GM20431 (cell line): Measurements from ENCODE around the gene RUNX3.

Experiments
- in situ Hi-C: fragments of 300-500 bp; cut with MseI, MboI; formaldehyde crosslinking; loops from one replicate; pipeline ENCODE4 v1.15.0; 2020; ENCODE audit warnings: low sequenced_read_pairs; ENCODE audit not compliant: unreplicated experiment

RUNX3 gene

DNA sequence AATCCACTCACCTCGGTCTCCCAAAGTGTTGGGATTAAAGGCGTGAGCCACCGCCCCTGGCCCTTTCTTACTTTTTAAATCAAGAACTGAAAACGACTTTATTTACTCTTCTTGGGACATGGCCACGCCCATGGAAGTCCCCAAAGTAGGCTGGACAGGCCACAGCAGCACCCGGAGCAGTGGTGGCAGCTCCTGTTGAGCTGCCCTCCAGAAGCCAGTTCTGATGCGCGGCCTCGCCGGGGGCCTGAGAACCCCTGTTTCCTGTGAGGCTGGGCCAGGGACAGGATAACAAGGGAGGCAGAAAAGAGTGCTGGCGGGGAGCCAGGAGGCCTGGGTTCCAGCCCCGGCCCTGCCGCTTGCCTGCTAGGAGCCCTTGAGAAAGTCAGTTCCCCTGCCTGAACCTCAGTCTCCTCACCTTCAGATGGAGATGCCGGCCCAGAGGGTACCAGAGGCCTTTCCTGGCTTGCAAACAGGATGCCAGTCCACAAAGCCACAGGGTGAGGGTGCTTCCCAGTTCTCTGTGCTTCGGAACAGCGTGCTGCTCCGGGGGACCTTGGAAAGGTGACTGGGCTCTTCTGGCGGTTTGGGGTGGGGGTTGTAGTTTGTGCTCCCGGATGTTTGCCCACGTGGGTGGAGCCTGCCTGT is 59.4 kb downstream of the RUNX3 start:
- in situ Hi-C loops: loop anchor here (25.0 kb wide), 1 partner anchor 342 kb away; no protein-coding TSS in a partner anchor

DNA sequence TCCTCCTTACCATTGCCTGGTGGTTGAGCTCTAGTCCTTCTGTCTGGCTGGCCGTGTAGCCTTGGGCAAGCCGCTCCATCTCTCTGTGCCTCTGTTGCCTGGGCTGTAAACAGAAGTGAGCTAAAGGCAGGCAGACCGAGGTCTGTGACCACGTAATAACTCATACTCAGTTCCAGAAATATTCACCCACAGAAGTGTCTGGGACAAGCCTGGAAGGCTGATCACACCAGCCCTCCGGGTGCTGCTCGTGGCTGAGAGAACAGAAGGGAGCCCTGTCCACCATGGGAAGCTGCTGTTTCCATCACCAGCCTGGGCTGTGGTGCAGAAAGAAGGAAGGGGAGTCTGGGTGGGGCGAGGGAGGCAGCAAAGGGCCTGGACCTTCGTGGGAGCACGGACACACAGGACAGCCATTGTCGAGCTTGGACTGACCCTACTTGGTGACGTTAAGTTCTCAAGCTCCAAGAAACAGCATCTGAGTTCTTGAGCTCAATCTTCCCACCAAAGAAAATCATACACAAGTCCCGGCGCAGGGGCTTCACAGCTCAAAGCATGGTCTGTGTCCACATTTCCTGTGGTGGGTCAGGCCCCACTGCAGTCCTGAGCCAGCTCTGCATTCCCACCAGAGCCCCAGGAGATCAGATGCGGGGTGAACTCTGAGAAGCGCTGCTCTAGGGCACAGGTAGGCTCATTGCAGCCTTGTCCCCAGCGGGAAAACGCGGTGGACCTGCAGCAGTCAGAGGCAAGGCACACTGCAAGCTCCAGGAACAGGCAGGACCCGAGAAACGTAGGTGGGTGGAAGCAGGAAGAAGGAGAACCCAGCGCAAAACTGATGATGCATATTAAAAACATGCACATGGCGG is 61.8 kb downstream of the RUNX3 start:
- in situ Hi-C loops: loop anchor here (25.0 kb wide), 1 partner anchor 344 kb away; no protein-coding TSS in a partner anchor

DNA sequence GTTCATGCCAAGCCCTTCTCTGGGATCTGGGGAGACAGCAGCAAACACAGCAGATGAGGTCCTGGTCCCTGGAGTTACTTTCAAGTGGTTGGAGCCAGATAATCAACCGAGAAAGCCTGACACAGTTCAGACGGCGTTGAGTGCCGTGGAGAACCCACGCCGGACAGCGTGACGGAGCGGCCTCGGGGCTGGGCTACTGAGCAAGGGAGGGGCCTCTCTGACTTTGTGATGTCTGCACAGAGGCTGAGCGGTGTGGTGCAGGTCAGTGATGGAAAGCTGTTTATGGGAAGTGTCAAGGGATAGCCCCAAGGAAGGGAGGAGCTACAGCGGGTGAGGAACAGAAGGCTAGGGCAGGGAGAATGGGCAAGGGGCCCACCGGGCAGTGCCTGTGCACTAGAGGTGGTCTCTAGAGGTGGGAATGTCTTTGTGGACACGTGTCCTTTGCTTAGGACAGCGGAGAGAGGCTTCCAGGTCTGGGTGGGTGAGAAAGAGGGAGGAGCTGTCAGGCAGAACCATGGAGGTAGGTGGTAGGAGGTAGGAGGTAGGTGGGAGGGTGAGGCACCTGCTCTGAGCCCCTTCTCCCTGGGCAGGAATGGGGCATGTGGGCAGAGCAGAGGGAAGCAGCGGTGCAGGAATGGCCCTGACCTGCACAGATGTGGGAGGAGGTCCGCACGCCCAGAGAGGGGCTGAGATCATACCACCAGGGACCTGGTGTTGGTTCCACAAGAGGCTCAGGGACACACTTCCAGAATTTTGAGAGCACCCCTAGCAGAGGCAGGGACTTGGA is 62.8 kb downstream of the RUNX3 start:
- in situ Hi-C loops: loop anchor here (25.0 kb wide), 1 partner anchor 345 kb away; no protein-coding TSS in a partner anchor

DNA sequence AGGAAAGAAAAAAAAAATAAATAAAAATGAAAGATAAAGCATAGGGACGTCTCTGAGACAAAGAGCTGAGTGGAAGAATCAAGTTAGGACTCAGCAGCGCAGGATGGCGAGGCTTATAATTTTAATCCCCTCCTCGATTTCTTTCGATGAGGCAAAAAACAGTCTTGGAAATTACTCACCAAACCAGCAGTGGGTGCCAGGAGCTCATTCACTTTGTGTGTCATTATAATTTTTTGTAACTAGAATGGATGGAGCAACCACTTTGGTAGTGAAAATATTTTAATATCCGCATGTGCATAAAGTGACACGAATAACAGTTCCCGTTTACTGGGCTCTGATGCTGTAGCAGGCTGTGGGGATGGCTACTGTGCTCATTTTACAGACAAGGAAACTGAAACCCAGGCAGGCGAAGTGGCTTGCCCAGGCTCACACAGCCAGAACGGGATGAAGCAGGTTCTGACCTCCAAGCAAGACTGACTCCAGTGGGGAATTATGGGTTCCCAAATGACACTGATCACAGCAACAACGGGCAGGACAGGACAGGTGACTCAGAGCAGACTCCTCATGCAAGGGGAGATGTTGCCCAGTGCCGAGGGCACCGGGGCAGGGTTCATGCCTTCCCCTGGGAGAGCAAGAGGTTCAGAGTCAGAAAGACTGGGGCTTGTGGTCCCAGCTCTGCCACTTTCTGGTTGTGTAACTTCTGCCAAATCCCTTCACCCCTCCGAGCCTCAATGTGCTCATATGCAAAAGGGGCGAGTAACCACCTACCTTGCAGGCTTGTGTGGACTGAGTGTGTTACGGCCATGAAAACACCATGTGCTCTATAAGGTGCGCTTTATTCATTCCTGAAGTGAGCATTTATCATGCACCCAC is 63.6 kb downstream of the RUNX3 start:
- in situ Hi-C loops: loop anchor here (25.0 kb wide), 1 partner anchor 346 kb away; no protein-coding TSS in a partner anchor

DNA sequence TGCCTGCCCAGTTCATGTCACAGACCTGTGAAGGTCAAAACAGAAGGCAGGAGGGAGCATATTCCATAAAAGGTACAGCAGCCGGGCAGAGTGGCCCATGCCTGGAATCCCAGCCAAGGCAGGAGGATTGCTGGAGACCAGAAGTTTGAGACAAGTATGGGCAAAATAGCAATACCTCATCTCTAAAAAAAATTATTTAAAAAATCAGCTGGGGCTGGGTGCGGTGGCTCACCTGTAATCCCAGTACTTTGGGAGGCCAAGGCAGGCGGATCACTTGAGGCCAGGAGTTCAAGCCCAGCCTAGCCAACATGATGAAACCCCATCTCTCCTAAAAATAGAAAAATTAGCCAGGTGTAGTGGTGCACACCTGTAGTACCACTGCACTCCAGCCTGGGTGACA is 64.5 kb downstream of the RUNX3 start:
- in situ Hi-C loops: loop anchor here (25.0 kb wide), 1 partner anchor 347 kb away; no protein-coding TSS in a partner anchor

DNA sequence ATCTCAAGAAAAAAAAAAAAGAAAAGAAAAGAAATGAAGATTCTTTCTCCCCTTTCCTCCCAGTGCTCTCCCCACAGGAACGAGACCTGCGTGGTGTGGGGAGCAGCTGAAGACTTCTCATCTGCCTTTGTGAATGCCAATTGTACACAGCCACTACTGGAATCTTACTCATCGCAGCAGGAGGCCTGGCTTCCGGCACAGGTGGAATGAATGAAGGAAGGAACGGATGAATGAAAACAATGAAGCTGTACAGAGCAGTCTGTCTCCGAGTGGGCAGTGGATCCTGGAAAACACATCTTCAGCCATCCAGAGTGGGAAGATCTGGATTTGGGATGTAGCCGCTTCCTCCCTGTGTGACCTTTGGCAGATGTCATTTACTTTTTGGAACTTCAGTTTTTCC is 64.9 kb downstream of the RUNX3 start:
- in situ Hi-C loops: loop anchor here (25.0 kb wide), 1 partner anchor 347 kb away; no protein-coding TSS in a partner anchor

DNA sequence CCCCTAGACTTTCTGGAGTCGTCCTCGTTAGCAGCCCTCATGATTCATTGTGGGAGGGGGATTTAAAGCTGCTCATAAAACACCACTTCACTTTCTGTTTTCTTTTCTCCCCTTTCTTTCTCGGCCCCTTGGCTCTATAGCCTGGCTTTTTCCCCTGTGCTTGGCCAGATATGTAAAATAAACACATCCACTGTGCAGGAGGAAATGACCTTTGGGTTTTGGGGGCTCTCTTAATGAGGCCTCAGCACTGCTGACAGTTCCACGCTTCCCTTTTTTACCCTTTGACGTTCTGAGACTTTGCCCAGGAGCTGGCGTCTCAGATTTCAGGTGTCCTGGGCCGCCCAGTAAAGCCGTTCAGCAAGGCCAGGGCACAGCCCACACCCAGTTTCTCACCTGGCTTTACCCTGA is 65.7 kb downstream of the RUNX3 start:
- in situ Hi-C loops: loop anchor here (25.0 kb wide), 1 partner anchor 348 kb away; no protein-coding TSS in a partner anchor

DNA sequence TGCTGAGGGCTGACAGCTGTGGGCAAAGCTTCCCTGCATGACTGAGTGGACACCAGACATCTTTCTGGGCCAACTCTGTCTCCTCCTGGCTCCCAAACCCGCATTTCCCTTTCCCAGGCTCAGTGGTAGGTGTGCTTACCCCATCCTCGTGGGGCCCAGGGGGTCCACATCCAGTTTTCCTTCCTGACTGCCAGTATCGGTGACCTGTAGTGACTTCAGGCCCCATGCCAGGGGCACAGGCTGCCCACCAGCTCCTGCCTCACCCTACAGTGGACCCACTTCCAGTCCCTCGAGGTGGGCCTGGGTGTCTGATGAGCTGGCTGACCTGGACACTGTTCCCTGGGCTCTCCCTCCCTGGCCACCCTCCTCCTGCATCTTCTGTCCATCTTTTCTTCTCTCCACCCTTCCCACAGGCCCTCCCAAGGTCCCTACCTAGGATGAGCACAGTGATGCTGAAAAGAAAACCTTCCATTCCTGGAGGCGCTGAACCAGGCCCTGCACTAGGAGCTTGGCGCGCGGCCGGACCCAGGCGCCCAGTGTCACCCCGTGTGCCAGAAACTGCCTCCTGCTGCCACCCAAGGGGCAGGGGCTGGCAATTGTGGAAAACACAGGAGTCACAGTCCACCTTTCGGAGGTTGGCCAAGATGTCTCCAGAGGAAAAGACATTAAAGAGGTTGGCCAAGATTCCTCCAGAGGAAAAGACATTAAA is 67.1 kb downstream of the RUNX3 start:
- in situ Hi-C loops: loop anchor here (25.0 kb wide), 1 partner anchor 349 kb away; no protein-coding TSS in a partner anchor

DNA sequence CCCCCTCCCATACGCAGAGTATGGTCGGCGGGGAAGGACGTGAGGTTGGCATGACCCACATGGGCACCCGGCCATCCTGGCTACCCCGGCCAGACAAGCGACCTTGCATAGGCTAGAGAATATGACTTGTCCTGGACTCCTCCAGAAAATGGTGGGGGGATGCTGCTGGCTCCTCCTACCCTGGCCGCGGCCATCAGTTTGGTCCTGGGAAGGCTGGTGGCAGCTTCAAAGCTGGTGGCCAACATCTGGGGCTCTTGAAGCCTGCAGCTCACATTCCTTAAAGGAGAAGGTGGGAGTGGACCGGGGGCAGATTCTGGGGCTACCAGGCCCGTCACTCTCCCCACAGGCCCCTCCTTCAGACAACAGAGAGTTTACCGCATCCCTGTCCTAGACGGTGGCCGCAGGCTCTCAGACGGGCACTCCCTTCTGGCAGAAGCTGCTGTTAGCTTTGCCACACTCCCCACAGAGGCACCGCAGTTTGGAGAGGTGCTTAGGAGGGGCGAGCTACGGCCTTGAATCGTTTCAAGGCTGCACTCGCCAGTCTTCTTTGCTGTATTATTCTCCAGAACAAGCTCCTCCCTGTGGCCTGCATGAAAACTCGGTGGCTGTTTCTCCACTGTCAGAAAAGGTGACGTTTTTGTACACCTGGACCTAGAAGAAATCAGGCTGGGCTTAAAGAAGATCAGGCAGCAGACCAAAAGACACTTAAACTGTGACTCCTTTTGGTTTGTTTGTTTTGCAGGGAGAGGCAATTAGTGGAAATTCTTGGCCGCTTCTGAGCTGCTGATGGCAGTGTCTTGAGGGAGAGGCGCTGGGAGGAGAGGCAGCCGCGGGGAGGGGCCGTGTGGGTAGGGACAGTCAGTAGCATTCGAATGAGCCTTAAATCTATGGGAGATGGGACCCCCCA is 68.0 kb downstream of the RUNX3 start:
- in situ Hi-C loops: loop anchor here (25.0 kb wide), 1 partner anchor 350 kb away; no protein-coding TSS in a partner anchor

DNA sequence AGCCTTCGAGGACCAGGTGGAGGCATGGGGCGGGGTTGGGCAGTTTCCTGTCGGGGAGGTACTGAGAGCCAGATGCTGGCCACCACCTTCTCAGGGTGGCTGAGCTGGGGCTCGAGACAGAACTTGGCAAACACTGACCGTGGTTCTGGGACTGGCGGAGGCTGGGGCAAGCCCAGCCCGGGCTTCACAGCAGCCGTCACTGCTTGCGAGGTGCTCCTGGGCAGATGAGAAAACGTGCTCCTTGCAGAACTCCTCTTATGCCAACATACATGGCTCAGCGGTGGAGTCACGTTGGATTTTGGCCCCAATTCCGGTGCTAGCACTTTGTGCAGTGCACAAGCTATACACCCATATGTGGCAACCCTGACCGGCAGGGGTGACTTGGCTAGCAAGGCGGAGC is 69.2 kb downstream of the RUNX3 start:
- in situ Hi-C loops: loop anchor here (25.0 kb wide), 1 partner anchor 351 kb away; no protein-coding TSS in a partner anchor

DNA sequence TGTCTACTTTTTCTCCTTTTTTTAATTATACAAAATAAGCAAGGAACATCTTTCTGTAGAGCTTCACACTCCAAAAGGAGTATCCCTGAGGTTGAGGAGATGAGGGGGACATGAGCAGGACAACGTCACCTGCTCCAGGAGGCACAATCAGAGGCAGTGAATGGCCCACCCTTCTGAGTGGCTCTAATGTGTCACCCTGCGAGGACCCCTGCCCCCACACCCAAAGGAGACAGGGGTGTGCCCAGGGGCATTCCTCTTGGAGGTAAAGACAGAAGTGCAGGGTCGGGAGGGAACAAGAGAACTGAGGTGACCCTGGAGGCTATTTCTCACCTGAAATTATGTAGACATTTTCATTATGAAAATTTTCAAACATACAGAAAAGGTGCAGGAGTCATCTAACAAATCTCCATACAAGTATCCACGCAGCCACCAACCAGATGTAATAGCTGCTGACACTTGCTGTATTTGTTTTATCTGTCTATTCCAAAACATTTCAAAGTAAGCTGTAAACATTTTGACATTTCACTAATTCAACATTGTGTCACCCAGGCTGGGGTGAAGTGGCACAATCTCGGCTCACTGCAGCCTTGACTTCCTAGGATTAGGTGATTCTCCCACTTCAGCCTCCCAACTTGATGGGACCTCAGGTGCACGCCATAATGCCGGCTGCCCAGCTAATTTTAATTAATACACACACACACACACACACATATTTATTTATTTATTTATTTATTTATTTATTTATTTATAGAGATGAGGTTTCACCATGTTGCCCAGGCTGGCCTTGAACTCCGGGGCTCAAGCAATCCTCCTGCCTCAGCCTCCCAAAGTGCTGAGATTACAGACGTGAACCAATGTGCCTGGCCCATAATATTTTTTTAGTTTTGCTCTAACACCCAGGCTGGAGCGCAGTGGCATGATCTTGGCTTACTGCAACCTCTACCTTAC is 70.7 kb downstream of the RUNX3 start:
- in situ Hi-C loops: loop anchor here (25.0 kb wide), 1 partner anchor 353 kb away; no protein-coding TSS in a partner anchor

DNA sequence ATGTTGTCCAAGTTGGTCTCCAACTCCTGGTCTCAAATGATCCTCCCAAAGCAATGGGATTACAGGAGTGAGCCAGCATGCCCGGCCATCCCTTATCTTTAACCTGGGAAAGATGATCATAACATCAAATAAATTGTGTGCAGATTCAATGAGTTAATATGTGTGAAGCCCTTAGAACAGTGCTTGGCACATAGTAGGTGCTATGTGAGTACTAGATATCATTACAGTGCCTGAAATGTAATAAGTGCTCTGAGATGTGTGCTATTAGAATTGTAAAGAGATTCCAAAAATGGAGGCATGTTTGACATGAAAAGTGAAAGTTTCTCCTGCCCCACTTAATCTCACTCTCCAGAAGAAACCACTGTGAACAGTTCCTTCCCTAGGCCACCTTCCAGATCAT is 71.8 kb downstream of the RUNX3 start:
- in situ Hi-C loops: loop anchor here (25.0 kb wide), 1 partner anchor 354 kb away; no protein-coding TSS in a partner anchor

DNA sequence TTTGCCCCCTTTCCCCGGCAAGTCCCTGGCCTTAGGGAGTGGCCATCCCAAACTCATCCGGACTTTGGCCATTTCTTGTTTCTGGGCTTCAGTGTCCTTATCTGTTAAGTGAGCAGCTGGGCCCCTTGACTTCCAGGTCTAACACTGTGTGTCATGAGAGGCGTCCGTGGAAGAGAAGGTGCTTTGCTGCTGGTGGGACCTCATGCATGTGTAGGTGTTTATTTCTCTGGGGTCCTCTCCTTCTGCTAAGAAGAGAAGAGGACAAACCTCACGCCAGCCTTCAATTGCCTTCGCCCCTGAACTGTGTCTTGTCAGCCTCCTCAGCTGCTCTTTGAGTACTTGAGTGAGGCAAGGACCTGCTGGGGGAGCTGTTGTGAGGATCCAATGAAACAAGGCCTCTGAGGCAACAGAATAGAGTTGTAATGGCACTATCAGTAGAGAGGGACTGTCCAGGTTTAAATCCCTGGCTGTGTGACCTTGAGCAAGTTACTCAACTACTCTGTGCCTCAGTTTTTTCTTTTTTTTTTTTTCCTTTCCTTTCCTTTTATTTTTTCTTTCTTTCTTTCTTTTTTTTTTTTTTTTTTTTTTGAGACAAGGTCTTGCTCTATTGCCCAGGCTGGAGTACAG is 72.5 kb downstream of the RUNX3 start:
- in situ Hi-C loops: loop anchor here (25.0 kb wide), 1 partner anchor 355 kb away; no protein-coding TSS in a partner anchor

DNA sequence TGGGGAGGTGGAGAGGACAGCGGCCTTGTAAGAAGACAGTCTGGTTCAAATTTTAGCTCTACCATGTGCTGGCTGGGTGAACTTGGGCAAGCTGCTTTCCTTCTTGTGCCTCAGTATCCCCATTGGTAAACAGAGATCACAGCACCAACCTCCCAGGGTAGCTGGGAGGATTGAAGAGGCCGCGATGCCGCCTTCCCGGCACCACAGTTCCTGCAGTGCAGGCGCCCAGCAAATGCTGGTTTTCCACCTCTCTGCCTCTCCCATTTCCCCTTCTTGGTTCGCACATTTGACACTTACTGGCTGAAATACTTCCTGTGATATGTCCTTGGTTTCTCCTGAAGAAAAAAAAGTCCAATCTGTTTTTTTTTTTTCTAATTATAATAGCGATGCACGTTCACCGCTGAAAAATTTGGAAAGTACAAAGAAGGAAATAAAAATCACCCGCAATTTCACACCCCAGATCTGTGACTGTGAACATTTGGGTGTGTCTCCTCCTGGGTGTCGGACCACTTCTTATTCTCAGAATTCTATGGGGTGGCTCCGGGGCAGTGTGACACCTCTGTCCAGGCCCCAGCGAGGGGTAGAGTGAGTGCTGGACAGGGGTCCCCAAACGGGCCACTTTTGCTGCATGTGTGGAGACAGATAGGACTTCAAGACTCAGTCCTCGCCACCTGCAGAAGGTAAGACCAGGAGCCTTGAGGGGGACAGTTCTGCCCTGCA is 73.1 kb downstream of the RUNX3 start:
- in situ Hi-C loops: loop anchor here (25.0 kb wide), 1 partner anchor 355 kb away; no protein-coding TSS in a partner anchor

DNA sequence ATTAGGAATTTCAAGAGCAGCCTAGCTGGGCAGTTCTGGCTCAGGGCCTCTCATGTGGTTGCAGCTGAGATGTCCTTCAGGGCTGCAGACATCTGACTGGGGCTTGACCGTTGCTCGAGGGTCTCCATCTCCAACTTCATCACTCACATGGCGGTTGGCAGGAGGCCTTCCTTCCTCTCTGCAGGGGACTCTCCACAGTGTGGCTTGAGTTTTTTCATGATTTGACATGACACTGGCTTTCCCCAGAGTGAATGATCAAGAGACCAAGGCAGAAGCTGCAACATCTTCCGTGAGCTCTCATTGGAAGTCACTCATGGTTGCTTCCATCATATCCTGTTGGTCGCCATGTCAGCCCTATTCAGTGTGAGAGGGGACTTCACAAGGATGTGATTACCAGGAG is 74.6 kb downstream of the RUNX3 start:
- in situ Hi-C loops: loop anchor here (25.0 kb wide), 1 partner anchor 357 kb away; no protein-coding TSS in a partner anchor
